Prostate gland (tissue), 2 donors: ENCODE measurements around the gene GPR32.

Experiments
- POLR2A ChIP-seq: fragments of 450-650 bp; IDR thresholded peaks from one replicate; pipeline ENCODE4 v1.6.1; 2016; ENCODE audit warnings: antibody characterized with exemption, mild to moderate bottlenecking
- POLR2AphosphoS5 ChIP-seq: sonication (generic); formaldehyde crosslinking; IDR thresholded peaks from one replicate; pipeline ENCODE4 v1.6.1; 2017; ENCODE audit warnings: antibody characterized with exemption
- TF ChIP-seq, protein P1 (sequence below), 4 experiments: fragments of 200-600 bp in 2 of 4; fragments of 450-650 bp in 2 of 4; sonication (generic) in 2 of 4; IDR thresholded peaks; 1 replicate in 3 of 4; 2 replicates in 1 of 4; pipeline ENCODE4 v1.5.1; 2016 to 2019; ENCODE audit warnings: antibody characterized with exemption in 4 of 4, mild to moderate bottlenecking in 2 of 4, moderate library complexity in 2 of 4

DNA sequence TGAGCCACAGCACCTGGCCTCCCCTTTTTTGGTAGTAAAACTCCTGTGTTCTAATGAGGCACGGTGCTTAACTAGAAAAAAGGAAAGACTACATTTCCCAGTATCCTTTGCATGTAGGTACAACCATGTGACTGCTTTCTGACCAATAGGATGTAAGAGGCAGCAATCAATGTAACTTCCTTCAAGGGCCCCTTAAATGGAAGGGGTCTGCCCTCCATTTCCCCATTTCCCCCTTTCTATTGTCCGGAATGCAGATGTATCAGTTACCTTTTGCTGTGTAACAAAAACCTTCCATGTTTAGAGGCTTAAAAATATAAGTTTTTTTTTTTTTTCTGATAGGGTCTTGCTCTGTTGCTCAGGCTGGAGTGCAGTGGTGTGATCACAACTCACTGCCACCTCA lies 2.2 kb downstream of the GPR32 start:
- TF ChIP-seq, protein P1, sequence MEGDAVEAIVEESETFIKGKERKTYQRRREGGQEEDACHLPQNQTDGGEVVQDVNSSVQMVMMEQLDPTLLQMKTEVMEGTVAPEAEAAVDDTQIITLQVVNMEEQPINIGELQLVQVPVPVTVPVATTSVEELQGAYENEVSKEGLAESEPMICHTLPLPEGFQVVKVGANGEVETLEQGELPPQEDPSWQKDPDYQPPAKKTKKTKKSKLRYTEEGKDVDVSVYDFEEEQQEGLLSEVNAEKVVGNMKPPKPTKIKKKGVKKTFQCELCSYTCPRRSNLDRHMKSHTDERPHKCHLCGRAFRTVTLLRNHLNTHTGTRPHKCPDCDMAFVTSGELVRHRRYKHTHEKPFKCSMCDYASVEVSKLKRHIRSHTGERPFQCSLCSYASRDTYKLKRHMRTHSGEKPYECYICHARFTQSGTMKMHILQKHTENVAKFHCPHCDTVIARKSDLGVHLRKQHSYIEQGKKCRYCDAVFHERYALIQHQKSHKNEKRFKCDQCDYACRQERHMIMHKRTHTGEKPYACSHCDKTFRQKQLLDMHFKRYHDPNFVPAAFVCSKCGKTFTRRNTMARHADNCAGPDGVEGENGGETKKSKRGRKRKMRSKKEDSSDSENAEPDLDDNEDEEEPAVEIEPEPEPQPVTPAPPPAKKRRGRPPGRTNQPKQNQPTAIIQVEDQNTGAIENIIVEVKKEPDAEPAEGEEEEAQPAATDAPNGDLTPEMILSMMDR (IDR thresholded peaks at IDR 0.05) = no peak
- no peak for TF ChIP-seq POLR2AphosphoS5
- TF ChIP-seq POLR2A = no peak
